SK-N-SH treated with all-trans-retinoic acid at 6 μM for 48 hours (cell line): ENCODE data around the gene NAP1L3.
A peak's percentile ranks its signal among the peaks of the same experiment; 100 is the strongest.

Source experiments
- ATAC-seq: fragments of 200-7000 bp; cut with Tn5 transposase; 3 replicates; pipeline ENCODE4 v1.9.1; 2020; ENCODE audit warnings: mild to moderate bottlenecking, moderate library complexity
- ARNTL ChIP-seq: fragments of 450-650 bp; formaldehyde crosslinking; IDR thresholded peaks from 2 replicates; pipeline ENCODE4 v1.5.0; 2020; ENCODE audit warnings: low read depth, mild to moderate bottlenecking, moderate library complexity, borderline replicate concordance
- BACH2 ChIP-seq: fragments of 250-450 bp; sonication (Bioruptor Pico); IDR thresholded peaks from 2 replicates; pipeline ENCODE4 v1.9.0; 2021; ENCODE audit warnings: mild to moderate bottlenecking, borderline replicate concordance
- CSDC2 ChIP-seq: fragments of 250-450 bp; sonication (Bioruptor Pico); IDR thresholded peaks from 2 replicates; pipeline ENCODE4 v1.5.0; 2020; ENCODE audit warnings: mild to moderate bottlenecking, moderate library complexity
- ESRRG ChIP-seq: fragments of 250-450 bp; sonication (Bioruptor Pico); IDR thresholded peaks from 2 replicates; pipeline ENCODE4 v1.6.1; 2021; ENCODE audit warnings: mild to moderate bottlenecking
- GLIS3 ChIP-seq: fragments of 250-450 bp; sonication (Bioruptor Pico); IDR thresholded peaks from 2 replicates; pipeline ENCODE4 v1.5.0; 2020; ENCODE audit warnings: mild to moderate bottlenecking, moderate library complexity
- ISL1 ChIP-seq: fragments of 250-450 bp; sonication (Bioruptor Pico); IDR thresholded peaks from 2 replicates; pipeline ENCODE4 v2.1.2; 2022; ENCODE audit warnings: mild to moderate bottlenecking, moderate library complexity
- OSR1 ChIP-seq: fragments of 250-450 bp; sonication (Bioruptor Pico); IDR thresholded peaks from 2 replicates; pipeline ENCODE4 v1.8.0; 2022; ENCODE audit warnings: moderate library complexity, mild to moderate bottlenecking, inconsistent platforms
- PPARA ChIP-seq: fragments of 250-450 bp; sonication (Bioruptor Pico); IDR thresholded peaks from 2 replicates; pipeline ENCODE4 v1.5.0; 2020; ENCODE audit warnings: mild to moderate bottlenecking, borderline replicate concordance
- SNAI2 ChIP-seq: fragments of 250-450 bp; sonication (Bioruptor Pico); IDR thresholded peaks from 2 replicates; pipeline ENCODE4 v1.5.0; 2020; ENCODE audit warnings: mild to moderate bottlenecking, moderate library complexity
- TCF4 ChIP-seq: fragments of 250-450 bp; sonication (Bioruptor Pico); IDR thresholded peaks from 2 replicates; pipeline ENCODE4 v1.8.0; 2021; ENCODE audit warnings: mild to moderate bottlenecking, moderate library complexity, borderline replicate concordance
- TOX ChIP-seq: fragments of 250-450 bp; sonication (Bioruptor Pico); IDR thresholded peaks from 2 replicates; pipeline ENCODE4 v1.8.0; 2021; ENCODE audit warnings: mild to moderate bottlenecking, moderate library complexity, borderline replicate concordance
- ZC3H10 ChIP-seq: fragments of 250-450 bp; sonication (Bioruptor Pico); IDR thresholded peaks from 2 replicates; pipeline ENCODE4 v1.5.1; 2021; ENCODE audit warnings: mild to moderate bottlenecking, moderate library complexity
- ZFP3 ChIP-seq: fragments of 250-450 bp; sonication (Bioruptor Pico); IDR thresholded peaks from 2 replicates; pipeline ENCODE4 v1.5.0; 2020; ENCODE audit warnings: mild to moderate bottlenecking, moderate library complexity
- ZFP30 ChIP-seq: fragments of 450-650 bp; formaldehyde crosslinking; IDR thresholded peaks from 2 replicates; pipeline ENCODE4 v1.5.0; 2022; ENCODE audit warnings: mild to moderate bottlenecking, moderate library complexity
- ZNF565 ChIP-seq: fragments of 450-650 bp; formaldehyde crosslinking; conservative IDR thresholded peaks from 2 replicates; pipeline ENCODE4 v1.5.0; 2020; ENCODE audit warnings: low read depth, mild to moderate bottlenecking, moderate library complexity
- ZNF70 ChIP-seq: fragments of 450-650 bp; formaldehyde crosslinking; IDR thresholded peaks from 2 replicates; pipeline ENCODE4 v1.5.0; 2020; ENCODE audit warnings: mild to moderate bottlenecking, moderate library complexity
- ZNF8 ChIP-seq: fragments of 450-650 bp; formaldehyde crosslinking; IDR thresholded peaks from 2 replicates; pipeline ENCODE4 v1.5.0; 2020; ENCODE audit warnings: mild to moderate bottlenecking, moderate library complexity
- TF ChIP-seq, protein P1 (sequence below): fragments of 250-450 bp; sonication (Bioruptor Pico); IDR thresholded peaks from 2 replicates; pipeline ENCODE4 v1.5.0; 2020; ENCODE audit warnings: mild to moderate bottlenecking, moderate library complexity
- TF ChIP-seq, protein P2 (sequence below): fragments of 250-450 bp; sonication (Bioruptor Pico); IDR thresholded peaks from 2 replicates; pipeline ENCODE4 v1.8.0; 2021; ENCODE audit warnings: low read depth, mild to moderate bottlenecking, moderate library complexity, borderline replicate concordance
- TF ChIP-seq, protein P3 (sequence below): fragments of 250-450 bp; sonication (Bioruptor Pico); IDR thresholded peaks from 2 replicates; pipeline ENCODE4 v1.5.1; 2021; ENCODE audit warnings: mild to moderate bottlenecking, moderate library complexity
- TF ChIP-seq, protein P4 (sequence below): fragments of 250-450 bp; sonication (Bioruptor Pico); IDR thresholded peaks from 2 replicates; pipeline ENCODE4 v1.8.0; 2020; ENCODE audit warnings: mild to moderate bottlenecking, moderate library complexity, borderline replicate concordance
- TF ChIP-seq, protein P5 (sequence below): fragments of 250-450 bp; sonication (Bioruptor Pico); IDR thresholded peaks from 2 replicates; pipeline ENCODE4 v1.5.1; 2020; ENCODE audit warnings: low read depth, mild to moderate bottlenecking, moderate library complexity

The NAP1L3 gene

DNA sequence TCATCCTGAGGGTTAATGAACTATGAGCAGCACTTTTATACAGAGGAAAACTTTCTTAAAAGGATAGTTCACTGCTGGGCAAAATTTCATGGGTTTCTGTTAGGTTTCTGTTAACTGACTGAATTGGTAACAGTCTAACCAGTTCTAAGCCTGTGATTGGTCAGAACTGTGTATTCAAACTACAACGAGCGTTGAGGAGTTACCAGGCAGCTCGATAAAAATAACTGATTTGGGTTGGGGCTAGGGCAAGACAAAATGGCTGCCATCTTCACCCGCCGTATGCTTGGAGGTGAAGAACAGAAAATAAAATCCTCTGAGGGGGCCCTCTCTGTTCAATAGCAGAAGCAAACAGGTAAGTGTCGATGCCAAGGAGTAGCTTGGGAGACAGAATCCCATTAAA lies 22.6 kb upstream of the NAP1L3 start (continued):
- no peak for TF ChIP-seq OSR1

DNA sequence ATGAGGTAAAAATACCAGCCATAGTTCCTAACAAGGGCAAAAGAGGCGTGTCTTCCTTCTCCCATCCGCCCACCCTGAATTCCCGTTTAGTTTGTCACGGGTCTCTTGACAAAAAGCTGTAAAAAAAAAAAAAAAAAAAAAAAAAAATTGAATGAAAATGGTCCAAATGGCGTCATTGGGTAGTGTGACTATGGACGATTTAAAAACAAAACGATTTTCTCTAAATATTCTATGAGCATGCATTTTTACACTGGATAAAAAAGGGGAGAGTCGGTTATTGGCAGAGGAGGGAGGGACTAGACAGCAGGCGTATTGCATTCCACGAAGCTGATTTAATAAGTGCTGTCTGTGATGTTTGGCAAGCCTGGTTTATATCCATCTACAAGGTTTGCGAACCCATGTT lies 492 bp upstream of the NAP1L3 start, which contains the start of gene FAM133A:
Gene FAM133A, plus strand, starts transcription at position 338 of the 403 bp plus-strand sequence. CDS start 35,214 bp downstream, outside the sequence.
- peak; percentile 72 for ATAC-seq
- no peak for TF ChIP-seq BACH2 (CRISPR knock-in tag)
- TF ChIP-seq, protein P1, sequence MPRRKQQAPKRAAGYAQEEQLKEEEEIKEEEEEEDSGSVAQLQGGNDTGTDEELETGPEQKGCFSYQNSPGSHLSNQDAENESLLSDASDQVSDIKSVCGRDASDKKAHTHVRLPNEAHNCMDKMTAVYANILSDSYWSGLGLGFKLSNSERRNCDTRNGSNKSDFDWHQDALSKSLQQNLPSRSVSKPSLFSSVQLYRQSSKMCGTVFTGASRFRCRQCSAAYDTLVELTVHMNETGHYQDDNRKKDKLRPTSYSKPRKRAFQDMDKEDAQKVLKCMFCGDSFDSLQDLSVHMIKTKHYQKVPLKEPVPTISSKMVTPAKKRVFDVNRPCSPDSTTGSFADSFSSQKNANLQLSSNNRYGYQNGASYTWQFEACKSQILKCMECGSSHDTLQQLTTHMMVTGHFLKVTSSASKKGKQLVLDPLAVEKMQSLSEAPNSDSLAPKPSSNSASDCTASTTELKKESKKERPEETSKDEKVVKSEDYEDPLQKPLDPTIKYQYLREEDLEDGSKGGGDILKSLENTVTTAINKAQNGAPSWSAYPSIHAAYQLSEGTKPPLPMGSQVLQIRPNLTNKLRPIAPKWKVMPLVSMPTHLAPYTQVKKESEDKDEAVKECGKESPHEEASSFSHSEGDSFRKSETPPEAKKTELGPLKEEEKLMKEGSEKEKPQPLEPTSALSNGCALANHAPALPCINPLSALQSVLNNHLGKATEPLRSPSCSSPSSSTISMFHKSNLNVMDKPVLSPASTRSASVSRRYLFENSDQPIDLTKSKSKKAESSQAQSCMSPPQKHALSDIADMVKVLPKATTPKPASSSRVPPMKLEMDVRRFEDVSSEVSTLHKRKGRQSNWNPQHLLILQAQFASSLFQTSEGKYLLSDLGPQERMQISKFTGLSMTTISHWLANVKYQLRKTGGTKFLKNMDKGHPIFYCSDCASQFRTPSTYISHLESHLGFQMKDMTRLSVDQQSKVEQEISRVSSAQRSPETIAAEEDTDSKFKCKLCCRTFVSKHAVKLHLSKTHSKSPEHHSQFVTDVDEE (CRISPR knock-in tag), result no peak
- no peak for TF ChIP-seq TOX (CRISPR knock-in tag)
- TF ChIP-seq ZNF70 (CRISPR knock-in tag), result no peak
- TF ChIP-seq ZNF8 (CRISPR knock-in tag), result no peak
- no peak for TF ChIP-seq ZNF565 (CRISPR knock-in tag)
- TF ChIP-seq ARNTL (CRISPR knock-in tag), result no peak
- no peak for TF ChIP-seq ZC3H10 (CRISPR knock-in tag)
- TF ChIP-seq, protein P2, sequence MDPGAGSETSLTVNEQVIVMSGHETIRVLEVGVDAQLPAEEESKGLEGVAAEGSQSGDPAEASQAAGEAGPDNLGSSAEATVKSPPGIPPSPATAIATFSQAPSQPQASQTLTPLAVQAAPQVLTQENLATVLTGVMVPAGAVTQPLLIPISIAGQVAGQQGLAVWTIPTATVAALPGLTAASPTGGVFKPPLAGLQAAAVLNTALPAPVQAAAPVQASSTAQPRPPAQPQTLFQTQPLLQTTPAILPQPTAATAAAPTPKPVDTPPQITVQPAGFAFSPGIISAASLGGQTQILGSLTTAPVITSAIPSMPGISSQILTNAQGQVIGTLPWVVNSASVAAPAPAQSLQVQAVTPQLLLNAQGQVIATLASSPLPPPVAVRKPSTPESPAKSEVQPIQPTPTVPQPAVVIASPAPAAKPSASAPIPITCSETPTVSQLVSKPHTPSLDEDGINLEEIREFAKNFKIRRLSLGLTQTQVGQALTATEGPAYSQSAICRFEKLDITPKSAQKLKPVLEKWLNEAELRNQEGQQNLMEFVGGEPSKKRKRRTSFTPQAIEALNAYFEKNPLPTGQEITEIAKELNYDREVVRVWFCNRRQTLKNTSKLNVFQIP (CRISPR knock-in tag), result no peak
- TF ChIP-seq SNAI2 (CRISPR knock-in tag), result no peak
- TF ChIP-seq PPARA (CRISPR knock-in tag), result no peak
- no peak for TF ChIP-seq ESRRG (CRISPR knock-in tag)
- TF ChIP-seq OSR1, result no peak
- no peak for TF ChIP-seq ZFP3 (CRISPR knock-in tag)
- no peak for TF ChIP-seq ZFP30 (CRISPR knock-in tag)
- TF ChIP-seq ISL1 (CRISPR knock-in tag), result no peak
- TF ChIP-seq, protein P3, sequence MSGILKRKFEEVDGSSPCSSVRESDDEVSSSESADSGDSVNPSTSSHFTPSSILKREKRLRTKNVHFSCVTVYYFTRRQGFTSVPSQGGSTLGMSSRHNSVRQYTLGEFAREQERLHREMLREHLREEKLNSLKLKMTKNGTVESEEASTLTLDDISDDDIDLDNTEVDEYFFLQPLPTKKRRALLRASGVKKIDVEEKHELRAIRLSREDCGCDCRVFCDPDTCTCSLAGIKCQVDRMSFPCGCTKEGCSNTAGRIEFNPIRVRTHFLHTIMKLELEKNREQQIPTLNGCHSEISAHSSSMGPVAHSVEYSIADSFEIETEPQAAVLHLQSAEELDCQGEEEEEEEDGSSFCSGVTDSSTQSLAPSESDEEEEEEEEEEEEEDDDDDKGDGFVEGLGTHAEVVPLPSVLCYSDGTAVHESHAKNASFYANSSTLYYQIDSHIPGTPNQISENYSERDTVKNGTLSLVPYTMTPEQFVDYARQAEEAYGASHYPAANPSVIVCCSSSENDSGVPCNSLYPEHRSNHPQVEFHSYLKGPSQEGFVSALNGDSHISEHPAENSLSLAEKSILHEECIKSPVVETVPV (CRISPR knock-in tag), result no peak
- TF ChIP-seq, protein P4, sequence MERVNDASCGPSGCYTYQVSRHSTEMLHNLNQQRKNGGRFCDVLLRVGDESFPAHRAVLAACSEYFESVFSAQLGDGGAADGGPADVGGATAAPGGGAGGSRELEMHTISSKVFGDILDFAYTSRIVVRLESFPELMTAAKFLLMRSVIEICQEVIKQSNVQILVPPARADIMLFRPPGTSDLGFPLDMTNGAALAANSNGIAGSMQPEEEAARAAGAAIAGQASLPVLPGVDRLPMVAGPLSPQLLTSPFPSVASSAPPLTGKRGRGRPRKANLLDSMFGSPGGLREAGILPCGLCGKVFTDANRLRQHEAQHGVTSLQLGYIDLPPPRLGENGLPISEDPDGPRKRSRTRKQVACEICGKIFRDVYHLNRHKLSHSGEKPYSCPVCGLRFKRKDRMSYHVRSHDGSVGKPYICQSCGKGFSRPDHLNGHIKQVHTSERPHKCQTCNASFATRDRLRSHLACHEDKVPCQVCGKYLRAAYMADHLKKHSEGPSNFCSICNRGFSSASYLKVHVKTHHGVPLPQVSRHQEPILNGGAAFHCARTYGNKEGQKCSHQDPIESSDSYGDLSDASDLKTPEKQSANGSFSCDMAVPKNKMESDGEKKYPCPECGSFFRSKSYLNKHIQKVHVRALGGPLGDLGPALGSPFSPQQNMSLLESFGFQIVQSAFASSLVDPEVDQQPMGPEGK (CRISPR knock-in tag), result no peak
- no peak for TF ChIP-seq TCF4 (CRISPR knock-in tag)

DNA sequence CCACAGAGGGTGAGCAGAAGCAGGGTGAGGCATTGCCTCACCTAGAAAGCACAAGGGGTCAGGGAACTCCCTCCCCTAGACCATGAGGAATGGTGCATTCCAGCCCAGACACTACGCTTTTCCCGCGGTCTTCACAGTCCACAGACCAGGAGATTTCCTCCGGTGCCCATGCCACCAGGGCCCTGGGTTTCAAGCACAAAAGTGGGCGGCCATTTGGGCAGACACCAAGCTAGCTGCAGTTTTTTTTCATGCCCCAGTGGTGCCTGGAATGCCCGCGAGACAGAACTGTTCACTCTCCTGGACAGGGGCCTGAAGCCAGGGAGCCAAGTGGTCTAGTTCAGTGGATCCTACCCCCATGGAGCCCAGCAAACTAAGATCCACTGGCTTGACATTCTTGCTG lies 12.8 kb downstream of the NAP1L3 start:
- TF ChIP-seq, protein P5, sequence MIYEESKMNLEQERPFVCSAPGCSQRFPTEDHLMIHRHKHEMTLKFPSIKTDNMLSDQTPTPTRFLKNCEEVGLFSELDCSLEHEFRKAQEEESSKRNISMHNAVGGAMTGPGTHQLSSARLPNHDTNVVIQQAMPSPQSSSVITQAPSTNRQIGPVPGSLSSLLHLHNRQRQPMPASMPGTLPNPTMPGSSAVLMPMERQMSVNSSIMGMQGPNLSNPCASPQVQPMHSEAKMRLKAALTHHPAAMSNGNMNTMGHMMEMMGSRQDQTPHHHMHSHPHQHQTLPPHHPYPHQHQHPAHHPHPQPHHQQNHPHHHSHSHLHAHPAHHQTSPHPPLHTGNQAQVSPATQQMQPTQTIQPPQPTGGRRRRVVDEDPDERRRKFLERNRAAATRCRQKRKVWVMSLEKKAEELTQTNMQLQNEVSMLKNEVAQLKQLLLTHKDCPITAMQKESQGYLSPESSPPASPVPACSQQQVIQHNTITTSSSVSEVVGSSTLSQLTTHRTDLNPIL (CRISPR knock-in tag), result no peak
- TF ChIP-seq ZC3H10 (CRISPR knock-in tag), result no peak
- TF ChIP-seq ZNF565 (CRISPR knock-in tag), result no peak
- TF ChIP-seq ARNTL (CRISPR knock-in tag), result no peak
- TF ChIP-seq GLIS3, result no peak
- TF ChIP-seq OSR1, result no peak
- TF ChIP-seq TOX (CRISPR knock-in tag), result no peak
- no peak for TF ChIP-seq ZFP30 (CRISPR knock-in tag)
- TF ChIP-seq ZFP3 (CRISPR knock-in tag), result no peak
- no peak for TF ChIP-seq TCF4 (CRISPR knock-in tag)
- no peak for TF ChIP-seq ISL1 (CRISPR knock-in tag)
- TF ChIP-seq, protein P3 (CRISPR knock-in tag), result no peak
- no peak for TF ChIP-seq CSDC2 (CRISPR knock-in tag)
- no peak for TF ChIP-seq ZNF8 (CRISPR knock-in tag)
- TF ChIP-seq SNAI2 (CRISPR knock-in tag), result no peak
- no peak for TF ChIP-seq BACH2 (CRISPR knock-in tag)
- ATAC-seq, result no peak
